Panc1 (cell line): ENCODE data around the gene EDNRB.

Source experiments
- CTCF ChIP-seq: fragments of 450-650 bp; IDR thresholded peaks from 2 replicates; pipeline ENCODE4 v1.5.1; 2017; ENCODE audit warnings: mild to moderate bottlenecking
- TCF7L2 ChIP-seq: IDR thresholded peaks from 2 replicates; pipeline ENCODE4 v1.6.1; 2011; ENCODE audit warnings: mild to moderate bottlenecking, low read depth, low read length, inconsistent platforms

GRCh38 chr13:77865622-77866021 lies 53.0 kb downstream of the EDNRB start:
- TF ChIP-seq CTCF (no peak), TCF7L2 (no peak)
